Cardiac fibroblast (primary cell): Measurements from ENCODE around the gene CHRNB2.

Experiments used
- DNase-seq, 2 donors: peaks; one replicate each; pipeline versions ENCODE4 v3.0.0 to v3.0.0-alpha.2; 2010; ENCODE audit warnings: low read depth in 2 of 2
- H3K4me3 ChIP-seq, 2 donors: replicated peaks in 1 of 2; 1 replicate in 1 of 2; 2 replicates in 1 of 2; pipeline ENCODE4 v1.5.1; 2011; ENCODE audit warnings: low read depth in 2 of 2, low read length in 2 of 2, mild to moderate bottlenecking in 2 of 2, moderate library complexity in 1 of 2
- CTCF ChIP-seq: IDR thresholded peaks from one replicate; pipeline ENCODE4 v1.5.1; 2011; ENCODE audit warnings: low read depth, mild to moderate bottlenecking, low read length, inconsistent platforms

CHRNB2 gene

GRCh38 chr1:154589780-154590179 is 22.2 kb downstream of the CHRNB2 start:
- no peak for TF ChIP-seq CTCF
- H3K4me3 ChIP-seq, result no peak overlapping the region
- no peak for DNase-seq

GRCh38 chr1:154590756-154591155 is 23.2 kb downstream of the CHRNB2 start:
- TF ChIP-seq CTCF, result no peak
- DNase-seq, result no peak
- no peak overlapping the region for H3K4me3 ChIP-seq

- H3K4me3 ChIP-seq, result no peak overlapping the region
- no peak for DNase-seq
- no peak for TF ChIP-seq CTCF
Observed at GRCh38 chr1:154591206-154591605, 23.6 kb downstream of the CHRNB2 start.

GRCh38 chr1:154593390-154593789 is 25.8 kb downstream of the CHRNB2 start:
- no peak for DNase-seq
- no peak for TF ChIP-seq CTCF
- no peak overlapping the region for H3K4me3 ChIP-seq

- no peak overlapping the region for H3K4me3 ChIP-seq
- DNase-seq, result no peak
- TF ChIP-seq CTCF, result no peak
Observed at GRCh38 chr1:154594811-154595210, 27.2 kb downstream of the CHRNB2 start.

- peak in 1 of 2 donors; percentile 73 for DNase-seq
- no peak for TF ChIP-seq CTCF
- H3K4me3 ChIP-seq, result no peak overlapping the region
Observed at GRCh38 chr1:154595621-154596020, 28.0 kb downstream of the CHRNB2 start.

GRCh38 chr1:154598871-154599635 is 31.5 kb downstream of the CHRNB2 start:
- peak in 1 of 2 donors; percentile 19 for DNase-seq
- H3K4me3 ChIP-seq, result no peak overlapping the region
- no peak for TF ChIP-seq CTCF
